Colonic mucosa (tissue), 4 donors: Measurements from ENCODE around the gene CALCR. TPM values are rescaled to one million over a fixed set of nuclear protein-coding genes. Genes with fewer than 3 reads are reported as not detected.

ENCODE experiments used
- DNase-seq: peaks from one replicate; pipeline ENCODE4 v3.0.0-alpha.2; 2020
- H3K27ac ChIP-seq: fragments of 200-600 bp; one replicate; pipeline ENCODE4 v1.8.0; 2021
- H3K27me3 ChIP-seq: fragments of 200-600 bp; one replicate; pipeline ENCODE4 v1.8.0; 2021
- H3K36me3 ChIP-seq: fragments of 200-600 bp; one replicate; pipeline ENCODE4 v1.8.0; 2021
- H3K4me1 ChIP-seq: fragments of 200-600 bp; one replicate; pipeline ENCODE4 v1.8.0; 2021; ENCODE audit warnings: mild to moderate bottlenecking
- H3K4me3 ChIP-seq: fragments of 200-600 bp; one replicate; pipeline ENCODE4 v1.8.0; 2021
- H3K9ac ChIP-seq, 2 donors: one replicate each; pipeline ENCODE4 v1.7.0; 2013; ENCODE audit warnings: control low read depth in 2 of 2, low read depth in 2 of 2, low read length in 2 of 2
- H3K9me3 ChIP-seq: fragments of 200-600 bp; one replicate; pipeline ENCODE4 v1.8.0; 2021
- intact Hi-C: fragments of 100-400 bp; cut with DNase I; formaldehyde crosslinking; loops from one replicate; pipeline ENCODE4 v1.14.1; 2022
- total RNA-seq, 2 donors: library from RNA; stranded (reverse); fragmentation: NEBNext Ultra II Directional in 1 of 2; extraction: Animal tissue kit (Norgen Biotek cat#: 25700) in 1 of 2; gene quantifications; one replicate each; pipeline ENCODE4 v1.2.1, GENCODE V29; 2021
- TF ChIP-seq, protein P1 (sequence below): fragments of 200-600 bp; IDR thresholded peaks from one replicate; pipeline ENCODE4 v1.8.0; 2022; ENCODE audit warnings: antibody characterized with exemption, mild to moderate bottlenecking
- donor health status: healthy.
- donor health status: DM: no; HTN: no; CAD: no.
- donor health status: DM: no; HTN: no; CAD: no.

The CALCR gene
- total RNA-seq, 2 donors from 2014 or later = not detected

DNA sequence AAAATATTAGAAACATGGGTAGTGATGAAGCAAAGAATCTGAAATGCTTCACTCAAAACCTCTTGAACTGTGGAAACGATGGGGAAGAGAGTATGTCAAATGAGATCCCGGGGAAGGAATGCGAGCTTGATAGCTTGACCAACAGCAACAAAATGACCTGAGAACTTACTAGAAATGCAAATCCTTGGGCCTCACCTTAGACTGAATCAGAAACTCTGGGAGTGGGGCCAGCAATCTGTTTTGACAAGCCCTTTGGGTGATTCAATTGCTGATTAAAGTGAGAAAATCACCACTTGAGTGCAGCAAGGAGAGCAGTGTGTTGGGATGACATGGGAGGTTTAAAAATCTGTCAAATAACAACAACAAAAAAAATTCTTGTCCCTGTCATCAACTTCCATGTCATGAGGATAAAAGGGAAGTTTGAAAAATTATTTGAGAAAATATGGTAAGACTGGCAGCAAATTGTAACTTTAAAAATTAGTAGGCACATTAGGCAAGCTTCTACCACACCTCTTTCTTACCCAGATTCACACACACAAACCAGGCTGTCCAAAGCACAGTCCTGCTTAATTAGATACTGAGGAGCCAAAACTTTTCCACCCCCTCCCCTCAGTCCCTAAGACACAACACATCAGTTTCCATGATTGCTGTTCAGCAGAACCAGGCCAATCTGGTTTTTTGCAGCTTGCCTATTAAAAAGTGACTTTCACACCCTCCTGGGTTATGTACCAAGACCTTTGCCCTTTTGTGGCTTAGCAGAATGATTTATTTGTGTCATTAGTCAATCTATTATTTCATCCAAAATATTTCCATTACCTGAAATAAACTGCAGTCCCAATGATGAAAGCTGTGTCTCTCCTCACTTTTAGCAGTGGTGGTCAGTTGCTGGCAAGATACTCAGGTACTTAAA lies 15.6 kb downstream of the CALCR start:
- intact Hi-C loops = no loop called here

DNA sequence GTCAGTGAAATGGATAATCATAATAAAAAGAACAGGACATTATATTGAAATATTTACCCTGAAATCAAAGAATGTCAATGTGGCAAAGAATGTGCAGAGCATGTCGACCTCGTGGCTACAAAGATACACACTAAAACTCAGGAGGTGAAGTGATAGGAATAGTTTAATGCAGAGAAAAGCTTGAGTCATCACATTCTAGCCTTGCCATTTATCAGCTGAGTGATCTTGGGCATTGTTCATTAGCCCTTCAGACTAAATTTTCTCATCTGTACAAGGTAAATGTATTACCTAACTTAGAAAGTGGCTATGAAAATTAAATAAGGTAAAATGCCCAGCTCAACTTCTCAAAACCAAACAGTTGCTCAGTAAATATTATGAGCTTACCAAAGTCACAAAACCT lies 22.6 kb downstream of the CALCR start:
- no peaks in the 10 kb centered on the region for H3K36me3 ChIP-seq
- H3K27ac ChIP-seq = no peak overlapping the region
- no peak for DNase-seq
- H3K4me1 ChIP-seq = no peaks in the 10 kb centered on the region
- no peaks in the 10 kb centered on the region for H3K9me3 ChIP-seq
- no peaks in the 10 kb centered on the region for H3K27me3 ChIP-seq
- intact Hi-C loops = no loop called here
- no peak overlapping the region for H3K4me3 ChIP-seq
- no peak overlapping the region for H3K9ac ChIP-seq
- TF ChIP-seq, protein P1, sequence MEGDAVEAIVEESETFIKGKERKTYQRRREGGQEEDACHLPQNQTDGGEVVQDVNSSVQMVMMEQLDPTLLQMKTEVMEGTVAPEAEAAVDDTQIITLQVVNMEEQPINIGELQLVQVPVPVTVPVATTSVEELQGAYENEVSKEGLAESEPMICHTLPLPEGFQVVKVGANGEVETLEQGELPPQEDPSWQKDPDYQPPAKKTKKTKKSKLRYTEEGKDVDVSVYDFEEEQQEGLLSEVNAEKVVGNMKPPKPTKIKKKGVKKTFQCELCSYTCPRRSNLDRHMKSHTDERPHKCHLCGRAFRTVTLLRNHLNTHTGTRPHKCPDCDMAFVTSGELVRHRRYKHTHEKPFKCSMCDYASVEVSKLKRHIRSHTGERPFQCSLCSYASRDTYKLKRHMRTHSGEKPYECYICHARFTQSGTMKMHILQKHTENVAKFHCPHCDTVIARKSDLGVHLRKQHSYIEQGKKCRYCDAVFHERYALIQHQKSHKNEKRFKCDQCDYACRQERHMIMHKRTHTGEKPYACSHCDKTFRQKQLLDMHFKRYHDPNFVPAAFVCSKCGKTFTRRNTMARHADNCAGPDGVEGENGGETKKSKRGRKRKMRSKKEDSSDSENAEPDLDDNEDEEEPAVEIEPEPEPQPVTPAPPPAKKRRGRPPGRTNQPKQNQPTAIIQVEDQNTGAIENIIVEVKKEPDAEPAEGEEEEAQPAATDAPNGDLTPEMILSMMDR = no peak

More for the DNA sequence above, 15.6 kb downstream of the CALCR start:
- H3K27me3 ChIP-seq = no peaks in the 10 kb centered on the region
- TF ChIP-seq, protein P1 = no peak
- H3K27ac ChIP-seq = no peak overlapping the region
- H3K9me3 ChIP-seq = no peaks in the 10 kb centered on the region
- H3K4me1 ChIP-seq = no peaks in the 10 kb centered on the region
- no peak overlapping the region for H3K9ac ChIP-seq
- no peak overlapping the region for H3K4me3 ChIP-seq
- no peak for DNase-seq
- no peaks in the 10 kb centered on the region for H3K36me3 ChIP-seq

DNA sequence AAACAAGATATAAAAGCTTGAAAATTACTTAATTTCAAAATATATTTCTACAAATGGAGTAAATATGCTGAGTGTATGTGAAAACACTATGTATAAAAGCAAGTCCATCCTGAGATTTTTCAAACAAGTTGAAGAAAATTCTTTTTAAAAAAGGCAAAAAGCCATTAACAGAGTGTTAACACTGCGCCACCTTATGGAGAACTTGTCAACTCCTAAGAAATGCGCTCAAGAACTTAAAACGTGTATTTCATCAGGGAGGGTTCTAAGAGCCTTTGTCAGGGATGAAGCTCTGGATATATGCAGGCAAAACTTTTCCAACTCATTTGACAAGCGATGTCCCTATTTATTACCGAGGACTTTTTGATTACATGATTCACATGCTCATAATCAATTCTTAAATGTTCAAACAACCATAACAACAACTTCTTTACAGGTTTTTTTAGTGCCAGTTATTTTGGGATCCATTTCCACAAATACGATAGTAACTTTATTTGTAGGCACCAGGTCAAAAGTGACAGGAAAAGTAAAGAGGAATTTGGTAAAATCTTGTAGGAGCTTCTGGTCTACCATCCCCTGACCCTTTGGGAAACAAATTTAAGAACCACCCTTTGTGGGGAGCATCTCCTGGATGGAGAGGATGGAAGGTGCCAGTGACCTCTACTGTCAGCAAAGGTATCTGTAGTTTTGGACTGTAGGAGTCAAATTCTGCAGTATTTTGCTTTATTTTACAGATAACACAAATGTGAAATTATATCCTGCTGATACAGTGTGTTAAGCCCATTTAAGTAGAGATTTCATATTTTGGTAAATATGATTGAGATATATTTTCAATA lies 23.2 kb downstream of the CALCR start:
- TF ChIP-seq, protein P1 = no peak
- no peaks in the 10 kb centered on the region for H3K36me3 ChIP-seq
- H3K4me3 ChIP-seq = no peak overlapping the region
- intact Hi-C loops = no loop called here
- no peak for DNase-seq
- no peaks in the 10 kb centered on the region for H3K27me3 ChIP-seq
- H3K27ac ChIP-seq = no peak overlapping the region
- no peak overlapping the region for H3K9ac ChIP-seq
- no peaks in the 10 kb centered on the region for H3K9me3 ChIP-seq
- H3K4me1 ChIP-seq = no peaks in the 10 kb centered on the region

DNA sequence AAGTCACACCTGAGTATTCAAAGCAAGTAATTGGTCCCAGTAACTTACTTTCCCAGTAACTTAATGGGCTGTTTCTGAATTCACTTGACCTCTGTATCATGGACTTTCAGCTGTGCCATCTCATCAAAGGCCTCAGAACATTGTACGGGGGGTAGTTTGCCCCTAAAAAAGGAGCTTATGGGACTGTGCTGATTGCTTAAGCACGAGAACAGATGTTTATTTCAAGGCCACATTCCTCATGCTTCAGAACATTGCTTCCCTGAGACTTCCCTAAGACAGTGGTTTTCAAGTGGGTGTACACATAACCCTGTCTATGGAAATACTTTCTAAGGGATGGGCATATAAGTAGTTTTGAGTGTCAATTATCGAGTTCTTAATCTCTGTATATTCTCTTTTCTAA lies 26.8 kb downstream of the CALCR start:
- intact Hi-C loops = no loop called here
- H3K36me3 ChIP-seq = no peaks in the 10 kb centered on the region
- H3K9ac ChIP-seq = no peak overlapping the region
- no peak overlapping the region for H3K4me3 ChIP-seq
- H3K27me3 ChIP-seq = no peaks in the 10 kb centered on the region
- no peaks in the 10 kb centered on the region for H3K9me3 ChIP-seq
- TF ChIP-seq, protein P1 = no peak
- no peak for DNase-seq
- H3K4me1 ChIP-seq = no peaks in the 10 kb centered on the region
- H3K27ac ChIP-seq = no peak overlapping the region

DNA sequence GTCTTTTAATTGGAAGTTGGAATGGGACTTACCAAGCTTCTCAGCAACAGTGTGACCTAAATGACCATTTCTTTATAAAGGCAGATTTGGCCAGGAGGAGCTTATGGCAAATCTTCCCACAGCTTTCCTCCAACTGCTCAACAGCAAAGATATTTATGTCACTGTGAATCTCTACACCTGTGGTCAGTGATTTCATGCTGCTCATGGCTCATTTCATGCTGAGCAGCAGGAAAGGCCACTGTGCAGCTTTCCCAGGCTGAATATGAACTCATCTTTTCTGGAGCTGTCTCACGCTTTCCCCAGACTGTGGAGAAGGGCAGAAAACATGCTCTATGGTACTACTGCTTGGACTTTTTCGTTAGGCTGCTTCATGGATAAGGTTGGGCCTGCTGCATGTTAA lies 29.8 kb downstream of the CALCR start:
- intact Hi-C loops = no loop called here
- no peak overlapping the region for H3K9ac ChIP-seq

More for the DNA sequence above, 29.8 kb downstream of the CALCR start:
- Histone ChIP-seq H3K27me3 (no peaks in the 10 kb centered on the region), H3K36me3 (no peaks in the 10 kb centered on the region), H3K4me1 (no peaks in the 10 kb centered on the region), H3K4me3 (no peak overlapping the region), H3K27ac (no peak overlapping the region), H3K9me3 (no peaks in the 10 kb centered on the region)
- TF ChIP-seq, protein P1 = no peak
- DNase-seq = no peak
